H9 (cell line): ENCODE data around the gene MLLT11. TPM values are rescaled to one million over a fixed set of nuclear protein-coding genes. Genes with fewer than 3 reads are reported as not detected.
A peak's percentile ranks its signal among the peaks of the same experiment; 100 is the strongest.

Experiments used
- DNase-seq: peaks from one replicate; pipeline ENCODE4 v3.0.0-alpha.2; 2017
- H2AFZ ChIP-seq: one replicate; pipeline ENCODE4 v1.6.1; 2013; ENCODE audit warnings: mild to moderate bottlenecking, low read length, control low read depth, moderate library complexity
- H2AK5ac ChIP-seq: 2 replicates; pipeline ENCODE4 v1.6.1; 2013; ENCODE audit warnings: low read length, control low read depth, mixed read lengths; ENCODE audit not compliant: insufficient read length
- H2BK120ac ChIP-seq: one replicate; pipeline ENCODE4 v1.6.1; 2013; ENCODE audit warnings: low read depth, mild to moderate bottlenecking, low read length, control low read depth, inconsistent platforms; ENCODE audit not compliant: poor library complexity, severe bottlenecking
- H2BK12ac ChIP-seq: 2 replicates; pipeline ENCODE4 v1.6.1; 2013; ENCODE audit warnings: low read length, control low read depth, mixed read lengths, low read depth; ENCODE audit not compliant: insufficient read length
- H2BK15ac ChIP-seq: 2 replicates; pipeline ENCODE4 v1.6.1; 2013; ENCODE audit warnings: low read depth, low read length, control low read depth
- H2BK20ac ChIP-seq: one replicate; pipeline ENCODE4 v1.6.1; 2013; ENCODE audit warnings: low read depth, mild to moderate bottlenecking, low read length, control low read depth, inconsistent platforms; ENCODE audit not compliant: poor library complexity, severe bottlenecking
- H2BK5ac ChIP-seq: 2 replicates; pipeline ENCODE4 v1.6.1; 2013; ENCODE audit warnings: low read length, control low read depth, mixed read lengths; ENCODE audit not compliant: insufficient read length
- H3K14ac ChIP-seq: 2 replicates; pipeline ENCODE4 v1.6.1; 2013; ENCODE audit warnings: low read length, control low read depth; ENCODE audit not compliant: insufficient read depth
- H3K18ac ChIP-seq: 2 replicates; pipeline ENCODE4 v1.6.1; 2013; ENCODE audit warnings: low read depth, mild to moderate bottlenecking, mixed read lengths, low read length, control low read depth; ENCODE audit not compliant: insufficient read length
- H3K23ac ChIP-seq: 2 replicates; pipeline ENCODE4 v1.6.1; 2013; ENCODE audit warnings: low read length, control low read depth, mixed read lengths, low read depth; ENCODE audit not compliant: insufficient read length
- H3K23me2 ChIP-seq: 2 replicates; pipeline ENCODE4 v1.6.1; 2013; ENCODE audit warnings: low read depth, mild to moderate bottlenecking, mixed read lengths, low read length, control low read depth; ENCODE audit not compliant: insufficient read length, poor library complexity, severe bottlenecking
- H3K27ac ChIP-seq: 2 replicates; pipeline ENCODE4 v1.5.1; 2013; ENCODE audit warnings: low read length, control low read depth, mixed read lengths, low read depth; ENCODE audit not compliant: insufficient read length
- H3K27me3 ChIP-seq: 2 replicates; pipeline ENCODE4 v1.6.1; 2013; ENCODE audit warnings: low read length, control low read depth, inconsistent platforms; ENCODE audit not compliant: insufficient read depth
- H3K4ac ChIP-seq: 2 replicates; pipeline ENCODE4 v1.6.1; 2013; ENCODE audit warnings: low read depth, mild to moderate bottlenecking, control low read depth, inconsistent platforms, low read length, moderate library complexity
- H3K4me1 ChIP-seq: 2 replicates; pipeline ENCODE4 v1.6.1; 2013; ENCODE audit warnings: low read length, control low read depth, inconsistent platforms; ENCODE audit not compliant: insufficient read depth
- H3K4me2 ChIP-seq: 2 replicates; pipeline ENCODE4 v1.6.1; 2013; ENCODE audit warnings: low read length, control low read depth, mixed read lengths; ENCODE audit not compliant: insufficient read length, insufficient read depth
- H3K56ac ChIP-seq: 2 replicates; pipeline ENCODE4 v1.6.1; 2013; ENCODE audit warnings: low read depth, mild to moderate bottlenecking, mixed read lengths, low read length, control low read depth; ENCODE audit not compliant: insufficient read length
- H3K79me1 ChIP-seq: 2 replicates; pipeline ENCODE4 v1.6.1; 2013; ENCODE audit warnings: low read depth, mild to moderate bottlenecking, moderate library complexity, low read length, control low read depth, inconsistent platforms; ENCODE audit not compliant: insufficient read depth, poor library complexity, severe bottlenecking
- H3K79me2 ChIP-seq: 2 replicates; pipeline ENCODE4 v1.6.1; 2013; ENCODE audit warnings: low read length, control low read depth, inconsistent platforms; ENCODE audit not compliant: insufficient read depth
- H3K9ac ChIP-seq: 2 replicates; pipeline ENCODE4 v1.6.1; 2013; ENCODE audit warnings: low read length, control low read depth, mixed read lengths; ENCODE audit not compliant: insufficient read length; ENCODE audit errors: extremely low read depth
- H3K9me3 ChIP-seq: one replicate; pipeline ENCODE4 v1.6.1; 2013; ENCODE audit warnings: low read depth, low read length, inconsistent platforms; ENCODE audit not compliant: control insufficient read depth
- H3T11ph ChIP-seq: one replicate; pipeline ENCODE4 v1.6.1; 2013; ENCODE audit warnings: mild to moderate bottlenecking, low read length, control low read depth, inconsistent platforms
- H4K20me1 ChIP-seq: one replicate; pipeline ENCODE4 v1.6.1; 2013; ENCODE audit not compliant: control insufficient read depth, insufficient read length, insufficient read depth
- H4K5ac ChIP-seq: 2 replicates; pipeline ENCODE4 v1.6.1; 2013; ENCODE audit warnings: low read depth, mild to moderate bottlenecking, mixed read lengths, low read length, control low read depth; ENCODE audit not compliant: insufficient read length
- H4K8ac ChIP-seq: replicated peaks from 2 replicates; pipeline ENCODE4 v1.6.1; 2013; ENCODE audit warnings: low read length, control low read depth, mixed read lengths, low read depth; ENCODE audit not compliant: insufficient read length
- H4K91ac ChIP-seq: 2 replicates; pipeline ENCODE4 v1.6.1; 2013; ENCODE audit warnings: low read depth, mild to moderate bottlenecking, moderate library complexity, mixed read lengths, low read length, control low read depth; ENCODE audit not compliant: insufficient read length
- H3K27ac Mint-ChIP-seq, 3 experiments: 2 replicates in 2 of 3; 3 replicates in 1 of 3; pipeline ENCODE4 v1.8.0; 2020 to 2021; ENCODE audit warnings: mixed read lengths in 3 of 3, mild to moderate bottlenecking in 1 of 3, moderate library complexity in 1 of 3
- H3K27me3 Mint-ChIP-seq: 2 replicates; pipeline ENCODE4 v1.8.0; 2021; ENCODE audit warnings: low read depth, mild to moderate bottlenecking, moderate library complexity, mixed read lengths
- H3K36me3 Mint-ChIP-seq, 3 experiments: 2 replicates in 2 of 3; 3 replicates in 1 of 3; pipeline ENCODE4 v1.8.0; 2020 to 2021; ENCODE audit warnings: low read depth in 3 of 3, mixed read lengths in 3 of 3; ENCODE audit not compliant: insufficient read depth in 1 of 3
- H3K4me1 Mint-ChIP-seq, 2 experiments: 2 replicates each; pipeline ENCODE4 v1.8.0; 2020; ENCODE audit warnings: mixed read lengths in 2 of 2
- H3K4me3 Mint-ChIP-seq, 2 experiments: 2 replicates in 1 of 2; 3 replicates in 1 of 2; pipeline ENCODE4 v1.8.0; 2020 to 2021; ENCODE audit warnings: mild to moderate bottlenecking in 2 of 2, mixed read lengths in 2 of 2, moderate library complexity in 1 of 2
- H3K9me3 Mint-ChIP-seq, 2 experiments: 2 replicates in 1 of 2; 3 replicates in 1 of 2; pipeline ENCODE4 v1.8.0; 2020; ENCODE audit warnings: mild to moderate bottlenecking in 2 of 2, mixed read lengths in 2 of 2, moderate library complexity in 1 of 2
- CTCF ChIP-seq: fragments of 200-600 bp; sonication (generic); conservative IDR thresholded peaks from 3 replicates; pipeline ENCODE4 v1.8.0; 2021; ENCODE audit warnings: antibody characterized with exemption, mild to moderate bottlenecking
- WGBS: extraction: QIAGEN DNeasy Blood & Tissue Kit; methylation state at CpG from one replicate; pipeline ENCODE4 v1.1.7; 2013; ENCODE audit warnings: missing lambda C conversion rate, low lambda C conversion rate, mixed read lengths; ENCODE audit not compliant: insufficient read length; ENCODE audit errors: extremely low coverage; 5-methylcytosine and 5-hydroxymethylcytosine counted together
- total RNA-seq: library from RNA; stranded (reverse); gene quantifications from 2 replicates; pipeline ENCODE4 v1.2.1, GENCODE V29; 2021

Gene MLLT11
- total RNA-seq, 1 experiment from 2014 or later = 13.2 TPM

GRCh38 chr1:151051356-151052009 lies 8.7 kb upstream of the MLLT11 start:
- no peak overlapping the region for H3K23ac ChIP-seq
- H3K4me2 ChIP-seq = no peak overlapping the region
- H3K14ac ChIP-seq = no peak overlapping the region
- H3K27me3 ChIP-seq = no peaks in the 10 kb centered on the region
- no peak overlapping the region for H3T11ph ChIP-seq
- H3K36me3 Mint-ChIP-seq = peaks cover 18 to 54% (median 47%) of the 10 kb centered on the region in 3 experiments; a peak in 6 of 7 replicates
- H3K27me3 Mint-ChIP-seq = no peaks in the 10 kb centered on the region
- H2BK5ac ChIP-seq = no peak overlapping the region
- H3K4me1 Mint-ChIP-seq = peaks cover 20 to 25% of the 10 kb centered on the region in 2 experiments
- no peak overlapping the region for H2AFZ ChIP-seq
- no peak overlapping the region for H2BK120ac ChIP-seq
- WGBS = no CpG with 5 or more reads among the region's 2 CpGs
- H3K4me3 Mint-ChIP-seq = no peak overlapping the region
- H3K27ac Mint-ChIP-seq = peak overlapping the region in 1 of 3 experiments; percentile 78; a peak in 3 of 7 replicates
- no peaks in the 10 kb centered on the region for H3K9me3 ChIP-seq
- H3K9me3 Mint-ChIP-seq = no peaks in the 10 kb centered on the region
- no peak for DNase-seq
- H3K9ac ChIP-seq = no peak overlapping the region
- H2AK5ac ChIP-seq = no peak overlapping the region
- no peak overlapping the region for H2BK20ac ChIP-seq
- no peak overlapping the region for H2BK15ac ChIP-seq
- TF ChIP-seq CTCF = no peak
- no peak overlapping the region for H2BK12ac ChIP-seq
- no peak overlapping the region for H4K5ac ChIP-seq
- peaks cover under 1% of the 10 kb centered on the region; the same call in 1 of the 2 replicates for H3K79me2 ChIP-seq
- peaks cover 2% of the 10 kb centered on the region for H3K79me1 ChIP-seq
- H4K91ac ChIP-seq = no peak overlapping the region
- H3K56ac ChIP-seq = no peak overlapping the region
- H3K4me1 ChIP-seq = no peaks in the 10 kb centered on the region; the same call in 1 of the 2 replicates
- no peak overlapping the region for H3K4ac ChIP-seq
- H4K8ac ChIP-seq = no peak overlapping the region
- no peak overlapping the region for H3K18ac ChIP-seq
- H3K23me2 ChIP-seq = peaks cover 4% of the 10 kb centered on the region
- no peak overlapping the region for H3K27ac ChIP-seq
- no peaks in the 10 kb centered on the region for H4K20me1 ChIP-seq
